Natural killer cell (primary cell): Measurements from ENCODE around the gene VANGL2. TPM values are rescaled to one million over a fixed set of nuclear protein-coding genes. Genes with fewer than 3 reads are reported as not detected.

Experiments used
- ATAC-seq, 3 donors: fragments of 150-1000 bp in 2 of 3; fragments of 200-7000 bp in 1 of 3; cut with Tn5 transposase; 1 replicate in 1 of 3; 2 replicates in 2 of 3; pipeline ENCODE4 v1.10.0; 2021; ENCODE audit warnings: mild to moderate bottlenecking in 2 of 3, moderate library complexity in 2 of 3
- DNase-seq, 2 donors: peaks; one replicate each; pipeline versions ENCODE4 v3.0.0 to v3.0.0-alpha.2; 2013 to 2021; ENCODE audit warnings: mixed read lengths in 1 of 2
- H3K27ac ChIP-seq: one replicate; pipeline ENCODE4 v1.5.1; 2013; ENCODE audit warnings: mild to moderate bottlenecking, low read length
- H3K27me3 ChIP-seq: one replicate; pipeline ENCODE4 v1.6.1; 2013; ENCODE audit warnings: low read length; ENCODE audit not compliant: control insufficient read depth, insufficient read depth
- H3K36me3 ChIP-seq: one replicate; pipeline ENCODE4 v1.6.1; 2013; ENCODE audit warnings: low read length; ENCODE audit not compliant: control insufficient read depth, insufficient read depth
- H3K4me1 ChIP-seq: one replicate; pipeline ENCODE4 v1.6.1; 2013; ENCODE audit warnings: low read length; ENCODE audit not compliant: control insufficient read depth, insufficient read depth
- H3K4me3 ChIP-seq: one replicate; pipeline ENCODE4 v1.5.1; 2013; ENCODE audit warnings: low read length
- H3K9me3 ChIP-seq: one replicate; pipeline ENCODE4 v1.6.1; 2013; ENCODE audit warnings: low read length; ENCODE audit not compliant: control insufficient read depth, insufficient read depth
- H3K27ac Mint-ChIP-seq, 2 donors: one replicate each; pipeline ENCODE4 v1.8.0; 2022; ENCODE audit warnings: mild to moderate bottlenecking in 2 of 2, mixed read lengths in 2 of 2, moderate library complexity in 1 of 2
- H3K27me3 Mint-ChIP-seq, 2 donors: one replicate each; pipeline ENCODE4 v1.8.0; 2022; ENCODE audit warnings: low read depth in 2 of 2, mixed read lengths in 2 of 2
- H3K36me3 Mint-ChIP-seq: one replicate; pipeline ENCODE4 v1.8.0; 2022; ENCODE audit warnings: mixed read lengths
- H3K4me1 Mint-ChIP-seq, 2 donors: one replicate each; pipeline ENCODE4 v1.8.0; 2022; ENCODE audit warnings: mixed read lengths in 2 of 2
- H3K4me3 Mint-ChIP-seq: one replicate; pipeline ENCODE4 v1.8.0; 2022; ENCODE audit warnings: mild to moderate bottlenecking, moderate library complexity, mixed read lengths
- H3K9me3 Mint-ChIP-seq, 2 donors: one replicate each; pipeline ENCODE4 v1.8.0; 2022; ENCODE audit warnings: mixed read lengths in 2 of 2
- WGBS: methylation state at CpG from one replicate; pipeline ENCODE4 v1.1.7; 2013; ENCODE audit warnings: missing lambda C conversion rate; ENCODE audit not compliant: insufficient coverage; 5-methylcytosine and 5-hydroxymethylcytosine counted together
- intact Hi-C: fragments of 100-400 bp; cut with micrococcal nuclease; formaldehyde crosslinking; loops from one replicate; pipeline ENCODE4 v1.14.2; 2022
- total RNA-seq, 4 donors: library from RNA; stranded (reverse); fragments of 120-200 nt in 1 of 4; gene quantifications; one replicate each; pipeline versions ENCODE4 v1.2.3 to v1.2.4, GENCODE V29; 2013 to 2022
- TF ChIP-seq, protein P1 (sequence below): fragments of 200-600 bp; IDR thresholded peaks from one replicate; pipeline ENCODE4 v1.8.0; 2022; ENCODE audit warnings: antibody characterized with exemption

VANGL2 gene
- total RNA-seq, 3 donors from 2014 or later (not counting 1 experiment from before 2014, with no cell fraction given) = 0.08 TPM; not detected in 2

DNA sequence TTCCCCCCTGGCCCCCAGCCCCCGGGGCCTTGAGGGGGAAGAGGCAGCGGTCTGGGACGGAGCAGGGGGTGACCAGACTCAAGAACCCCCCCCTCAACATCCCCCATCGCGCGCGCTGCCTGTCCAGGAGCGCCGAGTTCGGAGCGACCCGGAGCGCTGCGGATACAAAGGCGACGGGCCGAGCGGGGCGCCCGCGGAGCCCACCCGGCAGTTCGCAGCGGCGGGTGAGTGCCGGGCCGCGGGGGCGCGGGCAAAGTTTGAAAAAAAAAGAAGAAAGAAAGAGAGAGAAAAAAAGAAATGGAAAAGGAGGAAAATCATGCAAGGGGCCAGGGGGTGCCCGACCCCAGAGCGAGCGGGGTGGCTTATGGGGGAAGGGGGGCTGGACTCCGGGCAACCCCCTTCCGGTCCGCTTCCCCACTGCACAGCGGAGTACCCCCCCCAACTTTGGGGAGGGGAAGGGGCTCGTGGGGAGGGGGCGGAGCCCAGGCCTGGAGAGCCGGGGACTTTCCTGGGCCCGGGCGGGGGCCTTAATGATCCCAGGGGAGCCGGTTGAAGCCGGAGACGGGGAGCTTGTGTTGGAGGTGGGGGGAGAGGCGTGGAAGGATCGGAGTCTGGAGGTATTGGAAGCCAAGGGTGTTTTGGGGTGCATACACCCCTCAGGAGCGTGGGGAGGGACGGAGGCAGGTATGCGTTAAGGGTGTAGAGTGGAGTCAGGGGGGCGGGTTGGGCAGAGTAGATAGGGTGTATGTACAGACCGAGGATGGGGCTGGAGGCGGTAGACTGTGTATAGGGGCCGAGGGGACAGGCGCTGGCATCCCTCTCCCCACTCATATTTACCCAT, 502 bp downstream of the VANGL2 start:
- ATAC-seq = peak; percentile 18 to 65 (median 61)

GRCh38 chr1:160401487-160401805, 1.1 kb downstream of the VANGL2 start:
- 84% methylated on average over 7 of the region's 7 CpGs for WGBS
- Mint-ChIP-seq H3K27me3 (peaks cover 18 to 22% of the 10 kb centered on the region in 2 donors), H3K4me3 (peak overlapping the region; percentile 70)

More for the DNA sequence above, 502 bp downstream of the VANGL2 start:
- Mint-ChIP-seq H3K27me3 (peaks cover 19 to 24% of the 10 kb centered on the region in 2 donors), H3K27ac (no peak overlapping the region), H3K4me1 (peaks cover 0 to 24% of the 10 kb centered on the region in 2 donors), H3K36me3 (no peaks in the 10 kb centered on the region), H3K9me3 (no peaks in the 10 kb centered on the region), H3K4me3 (peak overlapping the region; percentile 77)
- intact Hi-C loops = no loop called here
- TF ChIP-seq, protein P1, sequence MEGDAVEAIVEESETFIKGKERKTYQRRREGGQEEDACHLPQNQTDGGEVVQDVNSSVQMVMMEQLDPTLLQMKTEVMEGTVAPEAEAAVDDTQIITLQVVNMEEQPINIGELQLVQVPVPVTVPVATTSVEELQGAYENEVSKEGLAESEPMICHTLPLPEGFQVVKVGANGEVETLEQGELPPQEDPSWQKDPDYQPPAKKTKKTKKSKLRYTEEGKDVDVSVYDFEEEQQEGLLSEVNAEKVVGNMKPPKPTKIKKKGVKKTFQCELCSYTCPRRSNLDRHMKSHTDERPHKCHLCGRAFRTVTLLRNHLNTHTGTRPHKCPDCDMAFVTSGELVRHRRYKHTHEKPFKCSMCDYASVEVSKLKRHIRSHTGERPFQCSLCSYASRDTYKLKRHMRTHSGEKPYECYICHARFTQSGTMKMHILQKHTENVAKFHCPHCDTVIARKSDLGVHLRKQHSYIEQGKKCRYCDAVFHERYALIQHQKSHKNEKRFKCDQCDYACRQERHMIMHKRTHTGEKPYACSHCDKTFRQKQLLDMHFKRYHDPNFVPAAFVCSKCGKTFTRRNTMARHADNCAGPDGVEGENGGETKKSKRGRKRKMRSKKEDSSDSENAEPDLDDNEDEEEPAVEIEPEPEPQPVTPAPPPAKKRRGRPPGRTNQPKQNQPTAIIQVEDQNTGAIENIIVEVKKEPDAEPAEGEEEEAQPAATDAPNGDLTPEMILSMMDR = no peak
- Histone ChIP-seq H3K4me3 (peak overlapping the region; percentile 23), H3K4me1 (peaks cover 15% of the 10 kb centered on the region), H3K36me3 (no peaks in the 10 kb centered on the region), H3K27me3 (peaks cover 19% of the 10 kb centered on the region), H3K27ac (no peak overlapping the region), H3K9me3 (no peaks in the 10 kb centered on the region)
- WGBS = 6% methylated on average over 44 of the region's 55 CpGs
- peak in 1 of 2 donors; percentile 35 for DNase-seq

DNA sequence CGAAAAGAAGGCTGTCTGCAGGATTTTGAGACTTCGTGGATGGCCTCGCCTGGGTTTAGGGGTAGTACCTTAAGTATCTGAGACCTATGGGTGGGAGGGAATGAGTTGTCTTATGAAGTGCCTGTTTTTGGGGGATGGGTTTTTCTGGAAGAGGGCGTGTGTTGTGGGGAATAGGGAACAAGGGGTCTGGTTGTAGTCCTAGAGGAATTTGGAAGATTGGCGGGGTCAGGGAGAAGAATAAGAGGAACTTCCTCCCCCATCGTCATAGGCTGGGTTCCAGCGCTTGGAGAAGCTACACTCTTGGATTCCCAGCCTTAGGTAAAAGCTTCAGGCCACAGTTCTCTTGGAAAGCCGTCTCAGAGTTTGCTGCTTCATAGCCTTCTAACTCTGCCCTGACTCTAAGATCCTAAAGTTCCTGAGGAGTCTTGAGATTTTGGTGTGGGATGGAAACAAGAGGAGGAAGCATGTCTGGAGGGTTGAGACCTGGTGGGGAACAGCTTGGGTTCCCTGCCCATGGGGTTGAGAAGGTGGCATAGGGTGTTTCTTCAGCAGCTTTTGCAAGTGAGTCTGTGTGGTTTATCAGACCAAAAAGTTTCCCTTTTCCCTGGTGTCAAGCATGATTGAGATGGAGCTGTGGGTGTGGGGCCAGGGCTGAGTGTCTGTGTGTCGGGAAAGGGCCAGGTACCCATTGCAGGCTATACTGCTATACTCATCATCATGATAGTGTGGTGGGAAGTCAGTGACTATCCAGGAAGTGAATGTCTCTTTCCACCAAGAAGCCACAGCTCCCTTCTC, 1.8 kb downstream of the VANGL2 start:
- intact Hi-C loops = no loop called here
- DNase-seq (no peak), ATAC-seq (no peak)
- peaks cover 0 to 24% of the 10 kb centered on the region in 2 donors for H3K4me1 Mint-ChIP-seq
- Histone ChIP-seq H3K27me3 (peaks cover 19% of the 10 kb centered on the region), H3K27ac (no peak overlapping the region), H3K4me3 (no peak overlapping the region), H3K9me3 (no peaks in the 10 kb centered on the region), H3K4me1 (peaks cover 15% of the 10 kb centered on the region), H3K36me3 (no peaks in the 10 kb centered on the region)
- TF ChIP-seq, protein P1 = no peak
- H3K9me3 Mint-ChIP-seq = no peaks in the 10 kb centered on the region
- 85% methylated on average over 7 of the region's 9 CpGs for WGBS
- H3K4me3 Mint-ChIP-seq = peak overlapping the region; percentile 25
- no peak overlapping the region for H3K27ac Mint-ChIP-seq
- H3K36me3 Mint-ChIP-seq = no peaks in the 10 kb centered on the region
- peaks cover 18 to 22% of the 10 kb centered on the region in 2 donors for H3K27me3 Mint-ChIP-seq

More at GRCh38 chr1:160401487-160401805, 1.1 kb downstream of the VANGL2 start:
- TF ChIP-seq, protein P1 = no peak
- ATAC-seq (no peak), DNase-seq (no peak)
- intact Hi-C loops = no loop called here
- Histone ChIP-seq H3K9me3 (no peaks in the 10 kb centered on the region), H3K27me3 (peaks cover 19% of the 10 kb centered on the region), H3K4me1 (peaks cover 15% of the 10 kb centered on the region), H3K36me3 (no peaks in the 10 kb centered on the region), H3K27ac (no peak overlapping the region), H3K4me3 (no peak overlapping the region)
- H3K9me3 Mint-ChIP-seq = no peaks in the 10 kb centered on the region
- peaks cover 0 to 24% of the 10 kb centered on the region in 2 donors for H3K4me1 Mint-ChIP-seq
- H3K36me3 Mint-ChIP-seq = no peaks in the 10 kb centered on the region
- H3K27ac Mint-ChIP-seq = no peak overlapping the region
